ENCODE data around the gene SMOC2. TPM values are rescaled to one million over a fixed set of nuclear protein-coding genes. Genes with fewer than 3 reads are reported as not detected.
"Not testable (repeated sequence)": the region's sequence is repeated elsewhere in the genome, so short reads cannot be mapped to it uniquely, and the experiment has no call there.

Gene SMOC2
- total RNA-seq, 1 donor from 2014 or later = not detected

GRCh38 chr6:168600381-168600780 lies 159.4 kb downstream of the SMOC2 start:
- no peak for DNase-seq (ENCODE audit: low read depth, low spot score)

- no peak for DNase-seq (ENCODE audit: low read depth, low spot score)
Observed at GRCh38 chr6:168601111-168601510, 160.1 kb downstream of the SMOC2 start.

GRCh38 chr6:168601546-168601945 lies 160.6 kb downstream of the SMOC2 start:
- no peak for DNase-seq (ENCODE audit: low read depth, low spot score)

DNA sequence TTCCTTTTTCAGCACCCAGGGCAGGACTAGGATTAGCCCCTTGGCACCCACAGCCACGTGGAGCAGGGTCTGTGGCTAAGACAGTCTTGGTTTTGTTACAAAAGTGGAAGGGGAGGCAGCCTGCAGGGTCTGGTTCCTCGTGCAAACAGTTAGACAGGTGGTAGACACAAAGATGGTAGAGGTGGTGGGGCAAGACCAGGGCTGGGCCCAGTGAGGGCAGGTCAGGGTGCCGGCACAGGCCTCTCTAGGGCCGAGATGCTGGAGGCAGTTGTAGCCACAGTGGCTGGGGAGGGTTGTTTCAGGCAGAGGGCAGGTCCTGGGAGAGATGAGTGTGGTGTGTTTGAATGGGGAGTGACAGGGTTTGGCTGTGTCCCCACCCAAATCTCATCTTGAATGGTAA lies 161.6 kb downstream of the SMOC2 start:
- no peak for DNase-seq (ENCODE audit: low read depth, low spot score)

- no peak for DNase-seq (ENCODE audit: low read depth, low spot score)
Observed at GRCh38 chr6:168603234-168603633, 162.2 kb downstream of the SMOC2 start.

DNA sequence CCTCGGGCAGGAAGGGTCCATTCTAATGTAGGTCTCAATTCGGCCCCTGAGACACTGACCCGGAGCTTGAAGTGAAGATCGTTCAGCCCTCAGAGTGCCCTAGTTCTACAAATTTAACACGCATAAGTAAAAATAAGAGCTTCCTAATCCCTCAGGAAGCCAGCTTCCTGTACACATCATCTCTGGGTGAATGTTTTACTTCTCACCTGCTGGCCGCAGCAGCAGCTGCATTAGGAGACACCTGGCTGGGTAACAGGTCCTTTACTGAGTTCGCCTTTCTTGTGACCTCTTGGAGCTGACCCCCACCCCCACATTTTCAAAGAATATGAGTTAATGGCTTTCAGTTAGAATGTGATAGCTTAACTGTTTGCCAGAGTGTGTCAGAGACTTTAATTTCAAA lies 165.0 kb downstream of the SMOC2 start:
- no peak for DNase-seq (ENCODE audit: low read depth, low spot score)

DNA sequence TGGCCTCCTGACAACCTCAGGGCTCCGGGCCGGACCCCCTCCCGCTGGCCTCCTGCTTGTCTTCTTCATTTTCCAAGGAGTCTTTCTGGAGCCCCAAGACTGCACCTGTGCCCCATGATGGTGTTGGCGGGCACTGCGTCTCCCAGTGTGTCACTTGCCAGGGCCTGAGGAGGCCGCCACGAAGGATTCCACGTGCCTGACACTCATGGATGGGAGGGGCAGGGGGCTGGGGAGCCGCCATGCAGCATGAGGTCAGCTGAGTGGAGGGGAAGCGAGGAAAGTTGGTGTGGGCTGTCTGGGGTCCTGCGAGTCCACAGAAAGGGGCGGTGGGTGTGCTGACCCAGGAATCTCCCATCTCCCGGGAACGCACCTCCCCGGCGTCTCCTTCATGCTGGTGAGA lies 165.7 kb downstream of the SMOC2 start:
- no peak for DNase-seq (ENCODE audit: low read depth, low spot score)

- no peak for DNase-seq (ENCODE audit: low read depth, low spot score)
Observed at GRCh38 chr6:168607272-168608112, 166.5 kb downstream of the SMOC2 start.

DNA sequence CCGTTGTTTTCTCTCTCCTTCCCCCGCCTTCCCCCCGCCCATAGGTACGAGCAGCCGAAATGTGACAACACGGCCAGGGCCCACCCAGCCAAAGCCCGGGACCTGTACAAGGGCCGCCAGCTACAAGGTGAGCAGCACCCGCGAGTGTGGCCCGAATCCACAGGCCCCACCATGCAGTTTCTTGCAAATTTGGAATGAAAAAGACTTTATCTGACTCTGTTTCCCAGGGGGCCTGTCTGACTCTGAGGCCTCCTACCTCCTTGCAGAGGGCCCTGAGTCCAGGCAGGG lies 167.1 kb downstream of the SMOC2 start:
- DNase-seq (ENCODE audit: low read depth, low spot score) = no peak

- no peak for DNase-seq (ENCODE audit: low read depth, low spot score)
Observed at GRCh38 chr6:168609026-168609685, 168.2 kb downstream of the SMOC2 start.

- DNase-seq (ENCODE audit: low read depth, low spot score) = no peak
Observed at GRCh38 chr6:168609914-168610490, 169.0 kb downstream of the SMOC2 start.

- DNase-seq (ENCODE audit: low read depth, low spot score) = not testable (repeated sequence)
Observed at GRCh38 chr6:168610966-168611365, 170.0 kb downstream of the SMOC2 start.

- DNase-seq (ENCODE audit: low read depth, low spot score) = no peak
Observed at GRCh38 chr6:168611691-168612090, 170.7 kb downstream of the SMOC2 start.

- no peak for DNase-seq (ENCODE audit: low read depth, low spot score)
Observed at GRCh38 chr6:168612586-168612985, 171.6 kb downstream of the SMOC2 start.

DNA sequence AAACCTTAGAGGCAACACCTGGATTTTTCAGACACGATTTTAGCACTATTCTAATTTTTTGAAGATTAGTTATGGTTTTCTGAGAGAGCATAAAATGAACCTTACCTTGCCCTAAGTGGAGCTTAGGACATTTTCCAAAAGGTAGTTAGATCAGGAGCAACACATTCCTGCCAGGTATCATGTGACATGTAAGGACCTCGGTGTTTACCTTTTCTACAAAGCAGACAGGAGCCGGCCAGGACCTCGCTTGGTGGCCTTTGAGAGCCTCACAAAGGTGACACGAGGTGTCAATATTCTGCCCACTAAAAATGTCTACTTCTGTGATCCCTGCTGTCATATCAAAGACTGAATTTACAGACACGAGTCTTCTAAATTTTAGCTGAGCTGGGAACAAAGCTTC lies 174.9 kb downstream of the SMOC2 start:
- DNase-seq (ENCODE audit: low read depth, low spot score) = no peak

DNA sequence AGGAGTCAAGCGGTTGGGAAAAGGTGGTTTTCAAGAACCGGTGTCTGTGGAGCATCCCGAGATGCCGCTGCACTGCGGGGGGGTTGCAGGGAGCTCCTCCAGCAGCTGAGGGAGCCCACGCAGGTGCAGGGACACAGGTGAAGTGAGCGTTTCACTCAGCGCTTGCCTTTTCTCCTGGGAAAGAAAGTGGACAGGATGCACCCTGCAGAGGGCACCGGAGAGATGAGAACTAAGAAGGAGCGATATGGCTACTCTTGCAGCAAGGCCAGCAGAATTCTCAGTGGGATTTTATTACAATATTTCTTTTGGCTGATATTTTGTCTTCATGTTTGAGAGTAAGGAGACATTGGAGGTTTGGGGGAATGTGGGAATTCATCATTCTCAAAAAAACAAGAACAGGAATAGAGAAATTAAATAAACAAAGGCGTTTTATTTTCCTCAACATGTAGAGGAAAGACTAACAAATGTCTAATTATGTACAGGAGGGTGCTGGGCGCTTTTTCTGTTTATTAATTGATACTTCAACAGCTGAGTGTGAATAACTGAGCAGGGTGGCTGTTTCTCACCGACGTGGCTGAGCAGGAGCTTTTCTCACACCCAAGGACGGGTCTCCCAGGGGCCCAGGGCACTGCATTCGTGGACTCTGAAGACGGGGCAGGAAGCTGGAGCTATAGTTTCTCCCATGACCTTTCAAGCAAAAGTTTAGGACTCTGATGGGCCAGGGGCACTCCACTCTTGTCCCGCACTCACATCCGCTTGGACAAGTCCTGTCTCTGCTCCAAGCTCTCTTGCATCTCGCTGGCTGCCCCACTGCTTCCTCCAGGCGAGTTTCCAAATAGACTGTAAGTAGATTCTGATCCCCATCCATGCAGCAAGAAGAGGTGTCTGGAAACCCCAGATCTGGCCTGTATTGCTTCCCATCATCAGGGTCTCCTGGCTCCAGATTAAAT lies 176.1 kb downstream of the SMOC2 start:
- DNase-seq (ENCODE audit: low read depth, low spot score) = no peak

DNA sequence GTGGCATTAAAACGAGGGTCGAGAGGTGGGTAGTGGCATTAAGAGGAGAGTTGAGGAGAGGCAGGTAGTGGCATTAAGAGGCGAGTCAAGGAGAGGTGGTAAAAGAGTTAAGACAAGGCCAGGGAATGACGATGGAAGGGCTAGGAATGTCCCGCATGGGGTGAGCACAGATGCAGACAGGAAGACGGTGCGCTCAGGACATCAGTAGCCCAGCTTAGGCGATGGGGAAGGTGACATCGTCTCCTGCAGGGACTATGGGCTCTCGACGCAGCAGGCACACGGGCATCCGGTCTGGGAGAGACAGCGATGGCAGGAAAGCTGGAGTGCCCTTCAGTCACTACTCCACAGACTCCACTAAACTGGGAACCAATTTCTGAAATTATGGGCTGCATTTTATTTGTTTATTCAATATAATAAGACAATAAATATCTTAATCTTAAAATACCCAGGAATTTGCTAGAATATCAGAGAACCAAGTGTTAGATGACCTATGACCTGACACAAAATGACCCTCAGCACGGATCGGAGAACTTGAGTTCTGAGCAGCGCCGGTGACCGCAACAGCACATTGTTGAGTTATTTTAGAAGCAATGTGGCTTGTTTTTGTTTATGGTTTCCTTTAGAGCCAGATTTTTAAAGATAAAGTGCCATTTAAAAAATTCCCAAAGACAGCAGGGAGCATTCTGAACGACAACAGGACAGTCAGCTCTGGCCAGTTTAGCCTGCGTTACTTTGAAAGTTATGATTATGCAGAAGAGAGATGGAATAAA lies 177.7 kb downstream of the SMOC2 start:
- no peak for DNase-seq (ENCODE audit: low read depth, low spot score)

GRCh38 chr6:168619560-168620314 lies 178.8 kb downstream of the SMOC2 start:
- DNase-seq (ENCODE audit: low read depth, low spot score) = no peak

- DNase-seq (ENCODE audit: low read depth, low spot score) = no peak
Observed at GRCh38 chr6:168620578-168620977, 179.6 kb downstream of the SMOC2 start.

DNA sequence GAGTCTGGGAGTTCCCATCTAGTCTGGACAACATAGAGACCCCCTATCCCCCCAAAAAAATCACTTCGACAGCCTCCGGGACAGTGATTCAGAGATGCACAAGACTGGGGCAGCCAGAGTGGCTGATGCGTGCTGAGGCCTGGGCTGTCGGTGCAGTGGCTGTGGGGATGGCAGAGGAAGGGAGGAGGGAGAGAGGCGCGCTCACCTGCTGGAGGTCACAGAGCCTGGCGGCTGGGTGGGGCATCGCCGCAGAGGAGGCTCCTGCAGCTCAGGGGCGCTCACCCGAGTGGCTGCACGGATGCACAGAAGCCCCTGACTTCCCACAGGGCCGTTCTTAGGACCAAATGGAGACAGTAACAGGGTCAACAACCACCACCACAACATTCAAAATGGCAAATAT lies 182.8 kb downstream of the SMOC2 start:
- no peak for DNase-seq (ENCODE audit: low read depth, low spot score)
